CD4-positive, alpha-beta T cell (primary cell): ENCODE measurements around the gene OGDHL. TPM values are rescaled to one million over a fixed set of nuclear protein-coding genes. Genes with fewer than 3 reads are reported as not detected.

ENCODE experiments used
- ATAC-seq: fragments of 200-7000 bp; cut with Tn5 transposase; one replicate; pipeline ENCODE4 v1.10.0; 2022; ENCODE audit warnings: mild to moderate bottlenecking; ENCODE audit not compliant: poor library complexity
- CTCF ChIA-PET: fragments of 350-600 bp; sonication (Branson Sonifier 250); formaldehyde crosslinking; loops from one replicate; lab custom pipeline; 2021; ENCODE audit warnings: antibody characterized with exemption, inconsistent platforms; lab: Charles Lee
- POLR2A ChIA-PET: fragments of 350-600 bp; sonication (Branson Sonifier 250); formaldehyde crosslinking; loops from one replicate; lab custom pipeline; 2021; ENCODE audit warnings: antibody characterized with exemption, inconsistent platforms; lab: Charles Lee
- DNase-seq, 14 experiments: peaks; one replicate each; pipeline ENCODE4 v3.0.0-alpha.2; 2013 to 2020; ENCODE audit warnings: mixed read lengths in 2 of 14
- H3K27ac ChIP-seq, 2 donors: one replicate each; pipeline versions ENCODE4 v1.5.1 to v1.7.0; 2013; ENCODE audit warnings: low read length in 2 of 2, low read depth in 1 of 2, mild to moderate bottlenecking in 1 of 2
- H3K27me3 ChIP-seq, 2 experiments: 1 replicate in 1 of 2; 2 replicates in 1 of 2; pipeline versions ENCODE4 v1.6.1 to v1.7.0; 2013; ENCODE audit warnings: low read length in 2 of 2, control low read depth in 1 of 2, mild to moderate bottlenecking in 1 of 2, moderate library complexity in 1 of 2; ENCODE audit not compliant: insufficient read depth in 2 of 2, control insufficient read depth in 1 of 2
- H3K36me3 ChIP-seq: one replicate; pipeline ENCODE4 v1.6.1; 2013; ENCODE audit warnings: low read length, control low read depth; ENCODE audit not compliant: insufficient read depth
- H3K4me1 ChIP-seq: one replicate; pipeline ENCODE4 v1.6.1; 2013; ENCODE audit warnings: low read length, control low read depth; ENCODE audit not compliant: insufficient read depth
- H3K4me3 ChIP-seq: one replicate; pipeline ENCODE4 v1.5.1; 2013; ENCODE audit warnings: mild to moderate bottlenecking, low read length, moderate library complexity
- H3K9me3 ChIP-seq, 2 experiments: 1 replicate in 1 of 2; 2 replicates in 1 of 2; pipeline versions ENCODE4 v1.6.1 to v1.7.0; 2013; ENCODE audit warnings: low read length in 2 of 2, mild to moderate bottlenecking in 2 of 2, control low read depth in 1 of 2, moderate library complexity in 1 of 2; ENCODE audit not compliant: control insufficient read depth in 1 of 2, insufficient read depth in 1 of 2
- H3K27ac Mint-ChIP-seq: one replicate; pipeline ENCODE4 v1.8.0; 2020; ENCODE audit warnings: mixed read lengths
- H3K27me3 Mint-ChIP-seq: one replicate; pipeline ENCODE4 v1.8.0; 2021; ENCODE audit warnings: mixed read lengths
- H3K36me3 Mint-ChIP-seq: one replicate; pipeline ENCODE4 v1.8.0; 2021; ENCODE audit warnings: low read depth, mixed read lengths
- H3K4me1 Mint-ChIP-seq: one replicate; pipeline ENCODE4 v1.8.0; 2021; ENCODE audit warnings: low read depth, mixed read lengths
- H3K4me3 Mint-ChIP-seq: one replicate; pipeline ENCODE4 v1.8.0; 2020; ENCODE audit warnings: mild to moderate bottlenecking, mixed read lengths
- H3K9me3 Mint-ChIP-seq: one replicate; pipeline ENCODE4 v1.8.0; 2020; ENCODE audit warnings: mixed read lengths
- intact Hi-C, 2 experiments: fragments of 100-400 bp; cut with DNase I in 1 of 2; cut with micrococcal nuclease in 1 of 2; formaldehyde crosslinking; loops; one replicate each; pipeline versions ENCODE4 v1.15.1 to v1.9.0; 2023 to 2025; cut with DNase I, micrococcal nuclease
- polyA plus RNA-seq, 2 donors: library from polyadenylated mRNA; unstranded; fragments of 120-200 nt; gene quantifications; one replicate each; pipeline ENCODE4 v1.2.1, GENCODE V29; 2013
- total RNA-seq, 174 experiments: library from RNA in 2 of 174; stranded (reverse) in 2 of 174; gene quantifications; one replicate each; pipeline ENCODE4 v1.2.3 and lab custom pipeline; 2021 to 2026
- TF ChIP-seq, protein P1 (sequence below): fragments of 200-600 bp; IDR thresholded peaks from one replicate; pipeline ENCODE4 v1.8.0; 2022; ENCODE audit warnings: antibody characterized with exemption, mild to moderate bottlenecking

The OGDHL gene
- not detected for total RNA-seq
- polyA plus RNA-seq (2013, experiment 1 of 2), result not detected
- 0.01 TPM for polyA plus RNA-seq (2013, experiment 2 of 2)
- 0 to 2.7 (median 0) reads per million in 172 experiments for total RNA-seq (lab: John Stamatoyannopoulos, UW)

DNA sequence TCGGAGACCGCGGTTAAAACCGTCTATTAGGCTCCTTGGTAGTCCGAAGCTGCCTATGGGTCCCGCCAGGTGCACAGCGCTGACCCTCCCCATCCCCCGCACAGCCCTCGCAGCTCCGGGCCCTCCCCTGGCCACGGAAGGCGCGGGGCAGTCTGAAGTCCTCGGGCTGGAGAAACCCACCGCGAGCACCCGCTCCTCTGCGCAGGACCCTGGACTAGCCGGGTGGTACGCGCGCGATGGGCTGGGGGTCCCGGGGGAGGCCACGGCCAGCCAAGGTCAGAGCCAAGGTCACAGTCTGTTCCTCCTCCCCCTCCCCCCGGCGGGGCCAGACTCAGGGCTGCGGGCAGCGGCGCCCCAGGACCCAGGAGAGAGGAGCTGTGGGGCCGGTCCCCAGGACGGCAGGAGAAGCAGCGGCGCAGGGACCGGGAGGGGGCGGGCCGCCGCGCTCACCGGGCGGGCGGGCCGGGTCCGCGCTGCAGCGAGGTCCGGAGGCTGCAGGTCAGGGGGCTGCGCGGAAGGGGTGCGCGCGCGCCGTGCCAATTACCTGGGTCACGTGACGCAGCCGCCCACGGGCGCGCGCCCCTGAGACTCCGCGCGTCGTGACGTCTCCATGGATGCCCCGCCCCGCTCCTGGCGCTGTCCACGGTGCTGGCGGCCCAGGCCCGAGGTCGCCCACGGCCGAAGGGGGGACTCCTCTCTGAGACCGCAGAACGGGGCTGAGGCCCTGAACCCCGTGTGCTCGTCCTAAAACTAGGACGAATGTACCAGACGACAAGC, at the start of gene OGDHL:
Gene OGDHL (minus strand): TSS at position 535 of the 777 bp plus-strand sequence. CDS start 3,731 bp downstream, outside the sequence.
- CTCF ChIA-PET, result no interaction called here
- Mint-ChIP-seq H3K36me3 (no peaks in the 10 kb centered on the region), H3K4me1 (no peaks in the 10 kb centered on the region), H3K27ac (no peak within 1 kb of the TSS), H3K4me3 (peak within 1 kb of the TSS; percentile 26), H3K27me3 (peaks cover 66% of the 10 kb centered on the region), H3K9me3 (peaks cover 3% of the 10 kb centered on the region)
- intact Hi-C loops, result no loop called here
- Histone ChIP-seq H3K27me3 (peaks cover 33 to 41% of the 10 kb centered on the region in 2 experiments), H3K4me3 (no peak within 1 kb of the TSS), H3K36me3 (no peaks in the 10 kb centered on the region), H3K27ac (no peak within 1 kb of the TSS), H3K9me3 (peaks cover 6 to 23% of the 10 kb centered on the region in 2 experiments), H3K4me1 (peaks cover 9% of the 10 kb centered on the region)
- TF ChIP-seq, protein P1, sequence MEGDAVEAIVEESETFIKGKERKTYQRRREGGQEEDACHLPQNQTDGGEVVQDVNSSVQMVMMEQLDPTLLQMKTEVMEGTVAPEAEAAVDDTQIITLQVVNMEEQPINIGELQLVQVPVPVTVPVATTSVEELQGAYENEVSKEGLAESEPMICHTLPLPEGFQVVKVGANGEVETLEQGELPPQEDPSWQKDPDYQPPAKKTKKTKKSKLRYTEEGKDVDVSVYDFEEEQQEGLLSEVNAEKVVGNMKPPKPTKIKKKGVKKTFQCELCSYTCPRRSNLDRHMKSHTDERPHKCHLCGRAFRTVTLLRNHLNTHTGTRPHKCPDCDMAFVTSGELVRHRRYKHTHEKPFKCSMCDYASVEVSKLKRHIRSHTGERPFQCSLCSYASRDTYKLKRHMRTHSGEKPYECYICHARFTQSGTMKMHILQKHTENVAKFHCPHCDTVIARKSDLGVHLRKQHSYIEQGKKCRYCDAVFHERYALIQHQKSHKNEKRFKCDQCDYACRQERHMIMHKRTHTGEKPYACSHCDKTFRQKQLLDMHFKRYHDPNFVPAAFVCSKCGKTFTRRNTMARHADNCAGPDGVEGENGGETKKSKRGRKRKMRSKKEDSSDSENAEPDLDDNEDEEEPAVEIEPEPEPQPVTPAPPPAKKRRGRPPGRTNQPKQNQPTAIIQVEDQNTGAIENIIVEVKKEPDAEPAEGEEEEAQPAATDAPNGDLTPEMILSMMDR, result no peak
- peak; percentile 24 for ATAC-seq
- POLR2A ChIA-PET, result no interaction called here
- DNase-seq, result peak in 7 of 14 experiments; percentile 12 to 39 (median 24)

DNA sequence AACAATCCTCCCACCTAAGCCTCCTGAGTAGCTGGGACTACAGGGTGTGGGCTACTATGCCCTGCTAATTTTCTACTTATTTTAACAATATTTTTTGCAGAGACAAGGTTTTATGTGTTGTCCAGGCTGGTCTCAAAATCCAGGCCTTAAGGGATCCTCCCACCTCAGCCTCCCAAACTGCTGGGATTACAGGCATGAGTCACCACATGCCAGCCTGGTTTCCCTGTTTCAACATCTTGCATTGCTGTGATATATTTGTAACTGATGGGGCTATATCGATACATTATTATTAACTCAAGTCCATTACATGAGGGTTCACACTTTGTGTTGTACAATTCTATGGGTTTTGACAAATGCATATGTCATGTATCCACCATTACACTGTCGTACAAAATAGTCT, 41.9 kb upstream of the OGDHL start:
- DNase-seq (no peak), ATAC-seq (no peak)
- no peak overlapping the region for H3K27ac ChIP-seq
- no peaks in the 10 kb centered on the region for H3K4me1 ChIP-seq
- CTCF ChIA-PET, result no interaction called here
- H3K4me3 ChIP-seq, result no peak overlapping the region
- intact Hi-C loops, result no loop called here
- Mint-ChIP-seq H3K27ac (no peak overlapping the region), H3K4me3 (no peak overlapping the region), H3K9me3 (no peaks in the 10 kb centered on the region), H3K27me3 (no peaks in the 10 kb centered on the region), H3K4me1 (no peaks in the 10 kb centered on the region), H3K36me3 (no peaks in the 10 kb centered on the region)
- POLR2A ChIA-PET, result no interaction called here
- H3K9me3 ChIP-seq, result peaks cover 6 to 13% of the 10 kb centered on the region in 2 experiments
- TF ChIP-seq, protein P1, result no peak
- H3K27me3 ChIP-seq, result no peaks in the 10 kb centered on the region
- no peaks in the 10 kb centered on the region for H3K36me3 ChIP-seq

DNA sequence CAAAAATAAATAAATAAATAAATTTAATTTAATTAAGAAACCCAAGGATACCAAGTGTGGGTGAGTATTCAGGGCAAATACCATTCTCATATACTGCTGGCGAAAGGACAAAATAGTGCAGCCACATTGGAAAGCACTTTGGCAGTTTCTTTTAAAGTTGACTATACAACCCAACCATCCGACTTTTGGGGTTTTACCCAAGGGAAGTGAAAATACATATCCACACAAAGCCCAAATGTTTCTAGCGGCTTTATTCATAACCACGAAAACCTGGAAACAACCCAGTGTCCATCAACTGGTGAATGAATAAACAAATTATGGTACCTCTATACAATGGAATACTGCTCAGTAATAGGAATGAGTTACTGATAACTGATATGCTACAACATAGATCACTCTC, 36.2 kb upstream of the OGDHL start:
- ChIA-PET POLR2A (no interaction called here), CTCF (no interaction called here)
- Histone ChIP-seq H3K36me3 (no peaks in the 10 kb centered on the region), H3K27me3 (no peaks in the 10 kb centered on the region), H3K4me3 (no peak overlapping the region), H3K9me3 (no peaks in the 10 kb centered on the region), H3K4me1 (no peaks in the 10 kb centered on the region), H3K27ac (no peak overlapping the region)
- Mint-ChIP-seq H3K27ac (no peak overlapping the region), H3K27me3 (peaks cover 10% of the 10 kb centered on the region), H3K9me3 (no peaks in the 10 kb centered on the region), H3K4me1 (no peaks in the 10 kb centered on the region), H3K4me3 (no peak overlapping the region), H3K36me3 (no peaks in the 10 kb centered on the region)
- DNase-seq (no peak), ATAC-seq (no peak)
- intact Hi-C loops, result no loop called here
- TF ChIP-seq, protein P1, result no peak
